HG02678 (cell line): ENCODE data around the gene VPS35L.

ENCODE experiments used
- ATAC-seq: cut with Tn5 transposase; IDR thresholded peaks from one replicate; pipeline ENCODE4 v1.9.1; 2021; ENCODE audit warnings: mild to moderate bottlenecking, moderate library complexity; ENCODE audit not compliant: unreplicated experiment

VPS35L gene

GRCh38 chr16:19737306-19738038 is 182.0 kb downstream of the VPS35L start:
- no peak for ATAC-seq

DNA sequence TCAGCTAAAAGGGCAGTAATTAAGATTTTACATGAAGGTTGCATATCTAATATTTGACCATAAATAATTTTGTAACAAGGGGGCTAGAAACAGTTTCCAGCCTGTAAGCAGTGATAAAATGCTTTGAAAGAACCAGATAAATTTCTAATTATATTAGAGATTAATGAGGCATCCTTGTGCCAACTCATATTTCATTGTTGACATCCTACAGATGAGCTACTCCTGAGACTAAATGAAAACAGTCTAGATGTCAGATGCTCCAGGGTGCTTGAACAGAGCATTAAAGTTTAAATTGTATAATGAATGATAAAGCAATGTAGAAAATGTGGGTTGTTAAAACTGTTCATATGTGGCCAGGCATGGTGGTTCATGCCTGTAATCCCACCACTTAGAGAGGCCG is 185.9 kb downstream of the VPS35L start:
- no peak for ATAC-seq

- no peak for ATAC-seq
Observed at GRCh38 chr16:19743816-19744159, 188.3 kb downstream of the VPS35L start.

GRCh38 chr16:19744670-19745069 is 189.2 kb downstream of the VPS35L start:
- ATAC-seq = no peak

DNA sequence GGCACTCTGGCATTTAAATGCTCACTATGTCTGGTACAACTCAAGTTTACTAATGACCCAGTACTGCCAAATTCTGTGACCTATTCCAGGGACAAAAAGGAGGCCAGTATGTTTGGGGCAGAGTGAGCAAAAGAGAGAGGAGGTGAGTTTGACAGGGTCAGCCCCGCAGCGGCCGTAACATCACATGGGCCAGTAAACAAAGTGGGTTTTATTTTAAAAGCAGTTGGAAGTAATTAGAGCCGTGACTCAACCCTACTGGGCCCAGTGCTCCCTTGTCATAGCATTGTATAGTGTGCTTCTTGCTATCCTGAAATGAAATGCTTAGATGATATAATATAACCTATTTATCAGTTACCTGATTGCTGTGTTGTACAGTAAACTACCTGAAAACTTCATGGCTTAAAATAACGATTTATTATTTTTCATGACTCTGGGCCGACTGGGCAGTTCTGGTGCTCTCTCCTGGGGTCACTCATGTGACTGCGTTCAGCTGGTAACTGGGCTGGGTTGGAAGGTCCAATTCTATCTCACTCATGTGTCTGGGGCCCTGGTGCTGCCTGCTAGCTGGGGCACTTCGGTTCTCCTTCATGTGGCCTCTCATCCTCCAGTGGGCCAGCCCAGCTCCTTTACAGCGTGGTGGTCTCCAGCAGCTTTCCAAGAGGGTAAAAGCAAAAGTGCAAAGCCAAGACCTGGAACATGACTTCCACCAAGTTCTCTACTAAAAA is 189.9 kb downstream of the VPS35L start:
- ATAC-seq = no peak

DNA sequence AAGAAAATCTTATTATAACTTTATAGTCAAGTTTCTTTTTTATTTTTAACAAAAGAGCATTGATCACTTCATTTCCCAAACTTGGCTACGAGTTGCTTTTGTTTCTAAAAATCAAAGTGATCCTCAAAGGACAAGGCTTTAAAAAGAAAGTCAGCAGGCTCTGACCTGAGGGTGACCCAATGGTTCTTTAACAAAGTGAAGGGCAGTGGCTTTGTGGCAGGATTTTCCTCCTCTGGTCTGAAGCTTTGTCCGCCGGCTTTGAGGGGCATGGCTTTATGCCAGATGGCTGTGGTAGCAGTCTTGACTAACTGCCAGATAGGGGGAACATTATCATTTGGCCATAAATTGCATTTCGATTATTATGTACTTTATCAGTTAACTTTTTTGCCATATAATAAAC is 191.1 kb downstream of the VPS35L start:
- no peak for ATAC-seq

DNA sequence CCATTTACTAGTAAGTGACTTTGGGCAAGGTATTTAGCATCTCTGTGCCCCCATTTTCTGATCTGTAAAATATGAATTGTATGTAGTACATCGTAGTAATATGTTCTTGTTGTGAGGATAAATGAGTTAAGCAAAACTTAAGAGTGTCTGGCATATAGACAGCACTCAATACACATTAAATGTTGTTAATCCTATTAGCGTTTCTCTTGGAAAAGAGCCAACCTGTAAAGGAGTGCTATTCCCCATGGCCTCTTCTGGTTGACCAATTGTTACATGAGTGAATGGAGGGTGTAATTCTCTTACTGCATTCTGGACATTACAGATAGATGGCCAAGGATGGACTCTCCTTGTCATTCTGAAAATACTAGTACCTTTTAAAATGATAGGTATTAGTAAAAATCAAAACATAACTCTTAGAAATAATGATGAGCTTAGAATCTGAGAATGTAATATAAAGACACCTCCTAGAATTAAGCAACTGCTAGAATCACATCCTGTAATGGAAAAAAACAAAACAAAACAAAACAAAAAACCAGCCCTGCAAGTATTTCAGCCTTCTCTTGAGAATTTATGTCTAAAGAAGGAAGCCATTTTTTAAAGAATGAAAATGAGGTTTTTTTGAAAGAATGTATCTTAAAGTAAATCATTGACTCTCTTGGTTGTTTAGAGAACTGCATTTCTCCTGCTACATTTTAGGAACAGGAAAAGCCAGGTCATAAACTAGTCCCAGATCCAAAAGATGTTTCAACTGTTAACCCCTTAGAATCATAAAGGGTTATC is 193.1 kb downstream of the VPS35L start:
- ATAC-seq = no peak

DNA sequence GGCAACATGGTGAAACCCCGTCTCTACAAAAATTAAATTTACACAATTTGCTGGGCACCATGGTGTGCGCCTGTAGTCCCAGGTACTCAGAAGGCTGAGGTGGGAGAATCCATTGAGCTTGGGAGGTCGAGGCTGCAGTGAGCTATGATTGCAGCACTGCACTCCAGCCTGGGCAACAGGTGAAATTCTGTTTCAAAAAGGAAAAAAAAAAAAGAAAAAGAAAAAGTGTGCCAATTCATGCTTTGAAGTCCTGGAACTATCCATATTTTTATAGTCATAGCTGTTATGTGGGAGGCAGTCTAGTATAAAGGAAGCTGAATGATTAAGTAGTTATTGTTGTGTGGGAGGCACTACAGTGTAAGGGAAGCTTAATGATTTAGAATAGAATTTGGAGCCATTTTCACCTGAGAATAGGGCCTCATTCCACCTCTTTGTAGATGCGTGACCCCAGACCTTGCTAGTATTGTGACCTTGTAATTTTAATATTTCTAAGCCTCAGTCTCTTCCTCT is 194.1 kb downstream of the VPS35L start:
- ATAC-seq = no peak
